Measurements from ENCODE around the gene SPAG6.
"Not testable (repeated sequence)": the region's sequence is repeated elsewhere in the genome, so short reads cannot be mapped to it uniquely, and the experiment has no call there.

SPAG6 gene

GRCh38 chr10:22391600-22391999, 46.3 kb downstream of the SPAG6 start:
- TF ChIP-seq, protein P1, sequence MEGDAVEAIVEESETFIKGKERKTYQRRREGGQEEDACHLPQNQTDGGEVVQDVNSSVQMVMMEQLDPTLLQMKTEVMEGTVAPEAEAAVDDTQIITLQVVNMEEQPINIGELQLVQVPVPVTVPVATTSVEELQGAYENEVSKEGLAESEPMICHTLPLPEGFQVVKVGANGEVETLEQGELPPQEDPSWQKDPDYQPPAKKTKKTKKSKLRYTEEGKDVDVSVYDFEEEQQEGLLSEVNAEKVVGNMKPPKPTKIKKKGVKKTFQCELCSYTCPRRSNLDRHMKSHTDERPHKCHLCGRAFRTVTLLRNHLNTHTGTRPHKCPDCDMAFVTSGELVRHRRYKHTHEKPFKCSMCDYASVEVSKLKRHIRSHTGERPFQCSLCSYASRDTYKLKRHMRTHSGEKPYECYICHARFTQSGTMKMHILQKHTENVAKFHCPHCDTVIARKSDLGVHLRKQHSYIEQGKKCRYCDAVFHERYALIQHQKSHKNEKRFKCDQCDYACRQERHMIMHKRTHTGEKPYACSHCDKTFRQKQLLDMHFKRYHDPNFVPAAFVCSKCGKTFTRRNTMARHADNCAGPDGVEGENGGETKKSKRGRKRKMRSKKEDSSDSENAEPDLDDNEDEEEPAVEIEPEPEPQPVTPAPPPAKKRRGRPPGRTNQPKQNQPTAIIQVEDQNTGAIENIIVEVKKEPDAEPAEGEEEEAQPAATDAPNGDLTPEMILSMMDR (IDR thresholded peaks at IDR 0.05; ENCODE audit: low read depth, low read length, missing control alignments) = no peak
- no peak overlapping the region for H3K4me3 ChIP-seq (ENCODE audit: low read depth, low read length)
- no peak for DNase-seq (ENCODE audit: low read depth)

- DNase-seq (ENCODE audit: low read depth); H3K4me3 ChIP-seq (ENCODE audit: low read depth, low read length): not testable (repeated sequence)
Observed at GRCh38 chr10:22396195-22396594, 50.9 kb downstream of the SPAG6 start.

GRCh38 chr10:22406916-22407315, 61.6 kb downstream of the SPAG6 start:
- not testable (repeated sequence) for H3K4me3 ChIP-seq (ENCODE audit: low read depth, low read length); DNase-seq (ENCODE audit: low read depth)

- no peak for DNase-seq (ENCODE audit: low read depth)
- H3K4me3 ChIP-seq (ENCODE audit: low read depth, low read length) = no peak overlapping the region
- TF ChIP-seq, protein P1 (IDR thresholded peaks at IDR 0.05; ENCODE audit: low read depth, low read length, missing control alignments) = no peak
Observed at GRCh38 chr10:22410394-22410793, 65.1 kb downstream of the SPAG6 start.

GRCh38 chr10:22410846-22411245, 65.5 kb downstream of the SPAG6 start:
- no peak overlapping the region for H3K4me3 ChIP-seq (ENCODE audit: low read depth, low read length)
- TF ChIP-seq, protein P1 (IDR thresholded peaks at IDR 0.05; ENCODE audit: low read depth, low read length, missing control alignments) = no peak
- no peak for DNase-seq (ENCODE audit: low read depth)

- TF ChIP-seq, protein P1 (IDR thresholded peaks at IDR 0.05; ENCODE audit: low read depth, low read length, missing control alignments) = no peak
- no peak for DNase-seq (ENCODE audit: low read depth)
- no peak overlapping the region for H3K4me3 ChIP-seq (ENCODE audit: low read depth, low read length)
Observed at GRCh38 chr10:22414146-22414545, 68.8 kb downstream of the SPAG6 start.

GRCh38 chr10:22415072-22415471, 69.8 kb downstream of the SPAG6 start:
- no peak for DNase-seq (ENCODE audit: low read depth)
- H3K4me3 ChIP-seq (ENCODE audit: low read depth, low read length) = no peak overlapping the region
- TF ChIP-seq, protein P1 (IDR thresholded peaks at IDR 0.05; ENCODE audit: low read depth, low read length, missing control alignments) = no peak

- DNase-seq (ENCODE audit: low read depth) = no peak
- no peak overlapping the region for H3K4me3 ChIP-seq (ENCODE audit: low read depth, low read length)
- TF ChIP-seq, protein P1 (IDR thresholded peaks at IDR 0.05; ENCODE audit: low read depth, low read length, missing control alignments) = no peak
Observed at GRCh38 chr10:22417736-22418268, 72.5 kb downstream of the SPAG6 start.
